HepG2 (cell line): ENCODE measurements around the gene TSPAN31. TPM values are rescaled to one million over a fixed set of nuclear protein-coding genes. Genes with fewer than 3 reads are reported as not detected.
A peak's percentile ranks its signal among the peaks of the same experiment; 100 is the strongest.

Source experiments
- ATF6 ChIP-seq: sonication (generic); formaldehyde crosslinking; conservative IDR thresholded peaks from 2 replicates; pipeline ENCODE4 v1.4.0; 2020; ENCODE audit warnings: missing genetic modification reagents
- CC2D1A ChIP-seq: sonication (generic); formaldehyde crosslinking; IDR thresholded peaks from 2 replicates; pipeline ENCODE4 v1.8.1; 2023; ENCODE audit warnings: mild to moderate bottlenecking, missing genetic modification reagents
- CENPX ChIP-seq: sonication (generic); formaldehyde crosslinking; IDR thresholded peaks from 2 replicates; pipeline ENCODE4 v1.9.0; 2021; ENCODE audit warnings: mild to moderate bottlenecking, missing genetic modification reagents, moderate library complexity
- CREB1 ChIP-seq, 2 experiments: fragments of 450-650 bp in 1 of 2; IDR thresholded peaks; 2 replicates each; pipeline ENCODE4 v1.6.1; 2016 to 2017; ENCODE audit warnings: control low read depth in 1 of 2, mild to moderate bottlenecking in 1 of 2, missing compliant biosample characterization in 1 of 2, missing genetic modification characterization in 1 of 2
- FOXK2 ChIP-seq: fragments of 450-650 bp; IDR thresholded peaks from 2 replicates; pipeline ENCODE4 v1.6.1; 2016
- FUBP1 ChIP-seq: sonication (generic); formaldehyde crosslinking; IDR thresholded peaks from 2 replicates; pipeline ENCODE4 v1.5.1; 2020; ENCODE audit warnings: missing genetic modification reagents, mild to moderate bottlenecking, borderline replicate concordance
- HDAC1 ChIP-seq: sonication (generic); formaldehyde crosslinking; IDR thresholded peaks from 2 replicates; pipeline ENCODE4 v1.5.1; 2020; ENCODE audit warnings: mild to moderate bottlenecking, missing genetic modification reagents
- MAF1 ChIP-seq: sonication (generic); formaldehyde crosslinking; IDR thresholded peaks from 2 replicates; pipeline ENCODE4 v1.5.0; 2020; ENCODE audit warnings: missing genetic modification reagents, borderline replicate concordance
- MBD4 ChIP-seq: IDR thresholded peaks from 2 replicates; pipeline ENCODE4 v1.6.1; 2012; ENCODE audit warnings: low read length, inconsistent platforms, borderline replicate concordance
- NONO ChIP-seq, 2 experiments: fragments of 450-650 bp in 1 of 2; sonication (generic) in 1 of 2; formaldehyde crosslinking in 1 of 2; IDR thresholded peaks in 1 of 2; conservative IDR thresholded peaks in 1 of 2; 2 replicates each; pipeline versions ENCODE4 v1.6.1 to v1.8.0; 2017 to 2022; ENCODE audit warnings: mild to moderate bottlenecking in 1 of 2, missing genetic modification reagents in 1 of 2, moderate library complexity in 1 of 2
- POGK ChIP-seq: sonication (generic); formaldehyde crosslinking; conservative IDR thresholded peaks from 2 replicates; pipeline ENCODE4 v1.8.0; 2022; ENCODE audit warnings: mild to moderate bottlenecking, moderate library complexity, missing genetic modification reagents
- RXRB ChIP-seq: IDR thresholded peaks from 2 replicates; pipeline ENCODE4 v1.6.1; 2016; ENCODE audit warnings: borderline replicate concordance, missing genetic modification reagents, missing compliant biosample characterization
- SNAPC5 ChIP-seq: sonication (generic); formaldehyde crosslinking; IDR thresholded peaks from 2 replicates; pipeline ENCODE4 v1.8.1; 2023; ENCODE audit warnings: mild to moderate bottlenecking, missing genetic modification reagents, borderline replicate concordance
- SP4 ChIP-seq: sonication (generic); formaldehyde crosslinking; IDR thresholded peaks from 2 replicates; pipeline ENCODE4 v1.8.1; 2023; ENCODE audit warnings: mild to moderate bottlenecking, missing genetic modification reagents
- ZMYM2 ChIP-seq: sonication (generic); formaldehyde crosslinking; IDR thresholded peaks from 2 replicates; pipeline ENCODE4 v1.8.0; 2022; ENCODE audit warnings: mild to moderate bottlenecking, missing genetic modification reagents
- ZNF30 ChIP-seq: sonication (generic); formaldehyde crosslinking; IDR thresholded peaks from 2 replicates; pipeline ENCODE4 v1.5.0; 2020; ENCODE audit warnings: mild to moderate bottlenecking, missing genetic modification reagents
- ZNF570 ChIP-seq: sonication (generic); formaldehyde crosslinking; IDR thresholded peaks from 2 replicates; pipeline ENCODE4 v1.4.0; 2020; ENCODE audit warnings: mild to moderate bottlenecking, missing genetic modification reagents, borderline replicate concordance
- ZNF574 ChIP-seq: sonication (generic); formaldehyde crosslinking; IDR thresholded peaks from 2 replicates; pipeline ENCODE4 v1.4.0; 2020; ENCODE audit warnings: missing genetic modification reagents
- polyA plus RNA-seq, 8 experiments: library from polyadenylated mRNA; depleted of rRNA in 3 of 8; stranded (reverse) in 7 of 8; unstranded in 1 of 8; fragments of >200 nt; fragmentation: Illumina TruSeq in 4 of 8; extraction: Trizol in 4 of 8; gene quantifications; 2 replicates each; pipeline versions ENCODE4 v1.2.1 to v1.2.3, GENCODE V29; 2011 to 2016; ENCODE audit warnings: low read depth in 4 of 8, missing spikeins in 1 of 8, mixed read lengths in 1 of 8; ENCODE audit not compliant: insufficient read depth in 1 of 8
- total RNA-seq, 5 experiments: library from RNA; depleted of rRNA; stranded (reverse); fragments of >200 nt; fragmentation: Illumina TruSeq; extraction: Trizol; gene quantifications; 2 replicates each; pipeline ENCODE4 v1.2.3, GENCODE V29; 2016; ENCODE audit warnings: low read depth in 1 of 5

TSPAN31 gene
- total and polyA plus RNA-seq, 2 of the 13 experiments (the other 11 are each of a cell fraction or from before 2014, with no cell fraction given), result 10.4 to 24.6 TPM

- TF ChIP-seq CREB1 (IDR thresholded peaks at IDR 0.05) (peak; percentile 87), CREB1 (CRISPR knock-in tag; IDR thresholded peaks at IDR 0.05) (peak; percentile 75), FOXK2 (peak; percentile 85), SP4 (CRISPR knock-in tag) (peak; percentile 94), CC2D1A (no peak), ZNF30 (CRISPR knock-in tag) (no peak), ZNF570 (CRISPR knock-in tag) (no peak), ZMYM2 (no peak), HDAC1 (CRISPR knock-in tag) (peak; percentile 98), FUBP1 (no peak), CENPX (CRISPR knock-in tag) (no peak), SNAPC5 (CRISPR knock-in tag) (no peak; the same call in 1 of the 2 replicates), MAF1 (CRISPR knock-in tag) (no peak; the same call in 1 of the 2 replicates), ATF6 (no peak), RXRB (CRISPR knock-in tag) (peak; percentile 81), POGK (peak; percentile 97), NONO (IDR thresholded peaks at IDR 0.05) (no peak), NONO (CRISPR knock-in tag; conservative IDR thresholded peaks at IDR 0.05) (peak; percentile 97), ZNF574 (peak; percentile 99), MBD4 (no peak)
These were observed 7.2 kb downstream of the TSPAN31 start, which contains the start of gene CDK4 (continued) for GRCh38 chr12:57751788-57752667.
